HG03196 (cell line): ENCODE results near the gene PRKCG.
"Not testable (repeated sequence)": the region's sequence is repeated elsewhere in the genome, so short reads cannot be mapped to it uniquely, and the experiment has no call there.

Source experiments
- ATAC-seq: cut with Tn5 transposase; IDR thresholded peaks from one replicate; pipeline ENCODE4 v1.9.1; 2021; ENCODE audit not compliant: unreplicated experiment

The PRKCG gene

DNA sequence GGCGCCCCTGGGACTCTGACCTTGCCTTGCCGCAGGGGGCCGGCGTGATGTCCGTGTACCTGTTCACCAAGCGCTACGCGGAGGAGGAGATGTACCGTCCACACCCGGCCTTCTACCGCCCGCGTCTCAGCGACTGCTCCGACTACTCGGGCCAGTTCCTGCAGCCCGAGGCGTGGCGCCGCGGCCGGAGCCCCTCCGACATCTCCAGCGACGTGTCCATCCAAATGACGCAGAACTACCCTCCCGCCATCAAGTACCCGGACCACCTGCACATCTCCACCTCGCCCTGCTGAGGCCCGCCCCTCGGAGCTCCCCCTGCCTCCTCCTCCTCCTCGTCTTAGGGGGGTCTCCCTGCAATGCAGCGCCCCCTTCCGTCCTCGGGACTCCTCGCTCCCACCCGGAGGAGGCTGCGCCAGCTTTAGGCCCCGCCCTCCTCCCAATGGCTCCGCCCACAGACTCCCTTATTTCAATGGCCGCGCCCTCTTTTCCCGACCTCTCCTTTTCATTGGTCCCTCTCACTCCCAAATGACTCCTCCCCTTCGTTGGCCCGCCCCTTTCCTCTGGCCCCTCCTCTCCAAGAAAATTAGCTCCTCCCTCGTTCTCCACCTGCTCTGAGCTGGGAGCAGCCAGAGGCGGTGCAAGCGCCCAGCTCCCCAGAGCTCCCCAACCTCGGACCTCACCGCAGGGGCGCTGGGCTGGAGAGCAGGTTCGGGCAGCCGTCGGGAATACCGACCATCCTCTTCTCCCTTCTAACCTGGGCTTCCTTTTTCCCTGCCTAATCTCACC lies 60.2 kb downstream of the PRKCG start:
- no peak for ATAC-seq

GRCh38 chr19:53944416-53944815 lies 62.4 kb downstream of the PRKCG start:
- no peak for ATAC-seq

- no peak for ATAC-seq
Measured at GRCh38 chr19:53944933-53945332, 62.9 kb downstream of the PRKCG start.

DNA sequence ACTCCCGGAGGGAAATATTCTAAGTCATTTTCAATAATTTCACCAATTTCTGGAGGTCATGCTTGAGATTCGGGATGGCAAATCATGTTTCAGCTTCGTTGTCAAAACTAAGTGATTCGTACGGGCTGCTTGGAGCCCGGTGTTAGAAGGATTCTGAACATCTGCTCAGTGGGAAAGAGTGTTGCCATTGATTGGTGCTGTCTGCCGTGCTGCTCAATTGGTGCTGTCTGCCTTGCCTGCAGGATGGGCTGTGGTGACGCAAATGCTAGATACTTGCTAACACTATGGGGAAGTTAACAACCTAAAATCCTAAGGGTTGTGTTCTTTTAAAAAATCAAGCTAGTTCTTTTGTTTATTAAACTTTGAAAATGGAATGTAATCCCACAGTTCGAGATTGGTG lies 63.4 kb downstream of the PRKCG start:
- ATAC-seq = no peak

- ATAC-seq = no peak
Measured at GRCh38 chr19:53945998-53946397, 64.0 kb downstream of the PRKCG start.

GRCh38 chr19:53947624-53948023 lies 65.6 kb downstream of the PRKCG start:
- ATAC-seq = no peak

DNA sequence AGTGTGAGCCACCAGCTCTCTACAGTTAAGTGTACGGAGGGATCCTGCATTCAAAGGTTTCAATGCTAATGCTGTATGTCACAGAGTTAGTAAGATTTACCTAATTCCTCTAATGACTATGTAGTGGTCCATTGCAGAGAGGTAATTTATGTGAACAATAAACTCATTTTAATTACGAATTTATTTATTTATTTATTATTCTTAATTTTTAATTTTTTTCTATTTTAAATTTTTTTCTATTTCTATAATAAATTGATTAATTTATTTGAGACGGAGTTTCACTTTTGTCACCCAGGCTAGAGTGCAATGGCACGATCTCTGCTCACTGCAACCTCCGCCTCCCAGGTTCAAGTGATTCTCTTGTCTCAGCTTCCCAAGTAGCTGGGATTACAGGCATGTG lies 66.6 kb downstream of the PRKCG start:
- ATAC-seq = not testable (repeated sequence)

DNA sequence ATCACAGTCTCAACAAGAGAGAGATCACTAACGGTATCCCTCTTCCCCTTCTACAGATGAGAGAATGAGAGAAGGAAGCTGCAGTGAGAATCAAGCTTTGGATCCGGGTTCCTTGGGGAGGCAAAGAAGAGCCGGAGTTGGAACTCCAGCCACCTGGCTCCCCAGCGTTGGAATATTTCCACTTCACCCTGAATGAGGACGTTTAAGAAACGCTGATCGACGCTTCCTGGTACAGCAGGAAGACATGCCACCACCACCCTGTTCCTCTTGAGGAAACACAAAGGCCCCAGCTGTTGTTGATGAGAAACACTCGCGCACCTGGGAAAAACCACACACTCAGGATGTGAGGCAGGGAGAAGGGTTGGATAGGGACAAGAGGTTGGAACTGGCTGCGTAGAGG lies 69.4 kb downstream of the PRKCG start:
- no peak for ATAC-seq

- no peak for ATAC-seq
Measured at GRCh38 chr19:53951947-53952346, 70.0 kb downstream of the PRKCG start.

DNA sequence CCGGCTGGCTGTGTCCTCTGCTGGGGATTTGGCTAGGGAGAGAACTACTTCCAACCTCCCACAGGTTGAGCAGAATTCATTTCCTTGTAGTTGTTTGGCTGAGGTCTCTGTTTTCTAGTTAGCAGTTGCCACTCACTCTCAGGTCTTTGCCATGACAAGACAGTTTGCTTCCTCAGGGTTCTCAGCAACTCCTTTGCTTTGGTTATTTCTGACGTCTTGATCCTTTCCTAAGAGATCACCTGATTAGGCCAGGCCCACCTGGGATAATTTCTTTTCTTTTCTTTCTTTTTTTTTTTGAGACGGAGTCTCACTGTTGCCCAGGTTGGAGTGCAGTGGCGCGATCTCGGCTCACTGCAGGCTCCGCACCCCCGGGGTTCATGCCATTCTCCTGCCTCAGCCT lies 71.4 kb downstream of the PRKCG start:
- no peak for ATAC-seq
